ENCODE results near the gene NME2.
"Not testable (repeated sequence)": the region's sequence is repeated elsewhere in the genome, so short reads cannot be mapped to it uniquely, and the experiment has no call there.

NME2 gene

GRCh38 chr17:51153210-51154072 is 12.8 kb upstream of the NME2 start, which contains the start of gene NME1:
Gene NME1, plus strand, starts transcription at chr17:51153559. Its CDS starts 2,096 bp downstream, at chr17:51155655.
- peak; percentile 99 for DNase-seq (ENCODE audit: low spot score)

- no peak for DNase-seq (ENCODE audit: low spot score)
These were observed 12.0 kb upstream of the NME2 start for GRCh38 chr17:51154176-51154575.

- DNase-seq (ENCODE audit: low spot score), result no peak
These were observed 10.8 kb upstream of the NME2 start for GRCh38 chr17:51155416-51155815.

- no peak for DNase-seq (ENCODE audit: low spot score)
These were observed 6.6 kb upstream of the NME2 start for GRCh38 chr17:51159604-51160003.

- DNase-seq (ENCODE audit: low spot score), result no peak
These were observed 4.7 kb upstream of the NME2 start for GRCh38 chr17:51161541-51161940.

- DNase-seq (ENCODE audit: low spot score), result no peak
These were observed 1.1 kb upstream of the NME2 start for GRCh38 chr17:51164911-51165679.

DNA sequence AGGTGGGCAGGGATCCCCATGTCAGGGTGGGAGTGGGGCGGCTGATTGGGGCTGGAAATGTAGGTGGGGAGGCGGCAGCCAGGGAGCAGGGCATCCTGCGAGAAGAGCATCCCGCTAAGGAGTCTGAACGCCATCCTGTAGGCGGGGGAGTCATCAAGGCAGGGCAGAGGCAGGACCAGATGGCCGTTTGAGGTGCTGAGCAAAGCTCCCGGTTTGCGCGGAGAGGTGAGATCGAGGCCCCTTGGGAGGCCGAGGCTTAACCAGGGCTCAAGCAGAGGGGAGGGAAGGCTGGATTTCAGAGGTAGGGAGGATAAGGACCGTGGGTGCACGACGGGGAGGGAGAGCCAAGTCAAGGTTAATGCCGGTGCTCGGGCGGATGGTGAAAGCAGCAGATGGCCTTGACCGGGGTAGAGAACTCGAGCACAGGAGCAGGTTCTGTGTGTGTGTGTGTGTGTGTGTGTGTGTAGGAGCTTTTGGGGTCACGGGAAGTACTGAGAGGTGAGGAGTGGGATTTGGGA is 472 bp upstream of the NME2 start:
- no peak for DNase-seq (ENCODE audit: low spot score)

DNA sequence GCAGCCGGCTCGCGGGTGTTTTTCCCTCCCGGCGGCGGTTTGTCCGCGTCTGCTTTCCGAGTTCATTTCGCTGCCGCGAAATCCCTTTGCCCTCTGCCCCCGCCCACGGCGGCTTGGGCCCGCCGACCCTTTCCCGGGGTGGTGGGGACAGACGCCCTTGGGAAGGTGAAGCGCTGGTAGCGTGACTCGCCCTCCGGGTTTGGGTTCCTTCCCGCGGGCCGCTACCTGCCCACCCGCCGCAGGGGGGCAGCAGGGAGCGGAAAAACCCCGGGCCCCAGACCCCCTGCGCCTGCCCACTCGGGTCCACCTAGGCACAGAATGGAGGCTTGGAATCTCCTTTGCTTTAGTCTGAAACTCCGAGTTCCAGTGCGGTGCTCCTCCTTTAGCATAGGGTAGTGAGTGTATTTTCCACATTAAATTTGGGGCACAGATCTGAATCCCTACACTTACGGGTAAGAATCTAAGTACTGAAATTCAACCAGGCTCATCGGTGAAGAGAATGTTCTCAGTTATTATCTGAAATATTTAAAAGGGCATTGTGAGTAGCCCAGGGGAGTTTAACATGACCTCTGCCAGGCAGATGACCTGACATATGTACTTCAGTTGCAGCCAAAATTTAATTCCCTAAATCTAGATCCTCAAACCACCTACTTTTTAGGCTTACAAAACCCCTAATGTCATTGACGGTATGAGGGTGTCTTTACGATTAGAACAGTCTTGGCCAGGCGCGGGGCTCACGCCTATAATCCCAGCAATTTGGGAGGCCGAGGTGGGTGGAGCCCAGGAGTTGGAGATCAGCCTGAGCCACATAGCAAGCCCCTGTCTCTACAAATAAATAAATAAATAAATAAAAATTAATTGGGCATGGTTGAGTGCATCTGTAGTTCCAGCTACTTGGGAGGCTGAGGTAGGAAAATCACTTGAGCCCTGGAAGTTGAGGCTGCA is 1.0 kb downstream of the NME2 start:
- DNase-seq (ENCODE audit: low spot score), result peak; percentile 63

DNA sequence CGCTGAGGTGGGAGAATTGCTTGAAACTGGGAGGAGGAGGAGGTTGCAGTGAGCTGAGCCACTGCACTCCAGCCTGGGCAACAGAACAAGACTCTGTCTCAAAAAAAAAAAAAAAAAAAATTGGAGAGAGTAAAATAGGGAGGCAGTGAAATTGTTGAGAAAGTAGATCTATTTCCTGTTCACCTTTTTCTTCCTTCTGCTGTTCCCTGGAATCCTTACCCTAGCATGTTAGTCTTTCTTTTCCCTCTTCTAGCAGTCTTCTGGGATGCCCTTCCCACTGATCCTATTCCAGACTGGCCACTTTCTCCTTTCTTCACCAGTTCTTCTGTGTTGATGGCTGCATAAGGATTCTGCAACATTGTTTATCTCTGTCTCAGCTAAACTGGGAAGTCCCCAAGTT is 3.1 kb downstream of the NME2 start:
- no peak for DNase-seq (ENCODE audit: low spot score)

- no peak for DNase-seq (ENCODE audit: low spot score)
These were observed 4.5 kb downstream of the NME2 start for GRCh38 chr17:51170736-51171135.

GRCh38 chr17:51172030-51172429 is 5.8 kb downstream of the NME2 start:
- DNase-seq (ENCODE audit: low spot score), result not testable (repeated sequence)

- no peak for DNase-seq (ENCODE audit: low spot score)
These were observed 14.3 kb downstream of the NME2 start for GRCh38 chr17:51180486-51180885.

DNA sequence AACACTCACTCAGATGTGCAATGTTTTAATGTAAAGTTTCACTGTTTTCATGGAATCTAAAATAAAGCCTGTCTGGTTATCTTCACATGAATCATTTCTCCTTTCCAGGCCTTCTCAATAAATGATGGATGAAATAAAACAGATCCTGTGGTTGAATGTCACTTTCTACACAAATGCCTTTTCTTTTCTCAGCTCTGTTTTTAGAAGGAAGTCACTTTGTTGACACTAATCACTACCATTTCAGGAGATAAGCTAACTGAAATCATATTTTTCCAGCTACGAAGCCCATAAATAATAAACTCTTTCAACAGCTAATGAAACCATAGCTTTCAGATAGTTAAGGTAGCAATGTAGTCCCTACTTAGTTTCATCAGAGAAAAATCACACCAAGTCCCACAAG is 17.9 kb downstream of the NME2 start:
- no peak for DNase-seq (ENCODE audit: low spot score)

DNA sequence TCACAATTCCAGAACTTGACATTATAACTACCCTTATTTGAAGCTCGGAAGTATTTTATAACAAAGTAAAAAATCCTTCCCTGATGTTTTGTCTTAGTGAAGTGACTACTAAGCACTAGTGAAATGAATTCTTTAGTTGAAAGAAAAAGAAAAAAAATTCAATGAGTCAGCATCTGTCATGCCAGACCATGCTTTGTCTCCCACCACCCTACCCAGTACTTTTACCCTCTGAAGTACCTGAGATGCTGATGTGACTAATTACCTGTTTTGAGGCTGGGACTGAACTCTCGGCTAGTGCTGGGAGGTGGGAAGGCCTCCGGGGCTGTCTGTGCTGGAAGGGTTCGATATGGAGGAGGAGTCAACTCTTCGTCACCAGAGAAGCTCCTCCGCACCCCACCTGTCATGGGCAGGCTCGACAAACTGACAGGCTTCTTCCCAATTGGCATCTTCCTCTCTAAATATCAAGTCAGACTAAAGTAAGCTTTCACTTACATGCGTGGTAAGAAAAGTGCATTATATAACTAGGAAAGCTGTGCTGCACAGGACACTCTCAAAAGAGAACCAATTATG is 19.6 kb downstream of the NME2 start:
- DNase-seq (ENCODE audit: low spot score), result no peak

GRCh38 chr17:51188271-51188833 is 22.1 kb downstream of the NME2 start:
- DNase-seq (ENCODE audit: low spot score), result no peak

DNA sequence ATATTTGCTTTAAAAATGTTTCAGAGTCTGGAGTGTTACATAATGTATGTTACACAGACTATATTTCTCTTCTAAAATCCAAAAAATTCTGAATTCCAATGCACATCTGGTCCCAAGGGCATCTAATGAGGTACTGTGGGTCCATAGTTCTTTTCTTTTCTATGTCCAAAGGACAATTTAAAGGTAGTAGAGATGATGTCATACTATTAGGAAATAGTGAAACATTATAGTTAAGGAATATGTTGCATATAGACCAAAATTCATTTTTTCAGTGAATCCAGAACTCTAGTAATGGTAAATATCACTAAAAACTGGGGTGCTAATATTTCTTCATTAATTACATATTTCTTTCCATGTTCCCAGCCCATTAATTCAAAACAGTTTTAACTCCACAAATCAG is 23.0 kb downstream of the NME2 start:
- no peak for DNase-seq (ENCODE audit: low spot score)

DNA sequence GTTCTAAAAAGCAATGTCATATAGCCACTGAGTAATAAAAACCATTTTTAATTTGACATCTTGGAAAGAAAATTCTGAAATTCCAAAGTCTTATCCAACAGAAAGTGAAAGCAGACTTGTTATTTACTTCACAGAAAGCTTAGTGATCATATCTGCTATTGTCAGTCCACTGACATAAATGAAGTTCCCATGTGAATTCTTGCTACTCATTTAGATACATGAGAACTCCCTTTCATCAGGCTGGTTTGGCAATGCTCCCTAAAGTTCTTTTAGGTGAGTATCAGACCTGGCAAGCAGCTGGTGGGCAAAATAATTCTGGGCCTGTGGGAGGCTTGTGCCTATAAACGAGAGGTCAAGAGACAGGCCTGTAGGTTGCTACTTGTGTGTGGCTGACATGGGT is 23.4 kb downstream of the NME2 start:
- DNase-seq (ENCODE audit: low spot score), result no peak

- DNase-seq (ENCODE audit: low spot score), result no peak
These were observed 25.7 kb downstream of the NME2 start for GRCh38 chr17:51191895-51192294.

GRCh38 chr17:51197754-51198153 is 31.5 kb downstream of the NME2 start:
- DNase-seq (ENCODE audit: low spot score), result no peak

- no peak for DNase-seq (ENCODE audit: low spot score)
These were observed 34.1 kb downstream of the NME2 start for GRCh38 chr17:51200295-51200694.

DNA sequence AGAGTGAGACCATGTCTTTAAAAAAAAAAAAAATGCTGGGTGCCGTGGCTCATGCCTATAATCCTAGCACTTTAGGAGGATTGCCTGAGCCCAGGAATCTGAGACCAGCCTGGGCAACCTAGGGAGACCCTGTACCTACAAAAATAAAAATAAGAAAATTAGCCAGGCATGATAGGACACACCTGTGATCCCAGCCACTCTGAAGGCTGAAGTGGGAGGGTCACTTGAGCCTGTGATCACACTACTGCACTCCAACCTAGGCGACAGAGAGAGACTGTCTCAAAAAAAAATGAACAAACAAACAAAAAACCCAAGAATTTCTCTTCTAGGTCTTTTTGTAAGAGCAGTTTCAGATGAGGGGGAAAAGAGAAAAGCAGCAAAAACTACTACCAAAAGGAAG is 34.6 kb downstream of the NME2 start:
- no peak for DNase-seq (ENCODE audit: low spot score)
